Endodermal cell (in vitro differentiated cells): ENCODE data around the gene KRTAP22-2. TPM values are rescaled to one million over a fixed set of nuclear protein-coding genes. Genes with fewer than 3 reads are reported as not detected.

Experiments used
- DNase-seq: peaks from one replicate; pipeline ENCODE4 v3.0.0-alpha.2; 2017
- H3K27ac ChIP-seq: 2 replicates; pipeline ENCODE4 v1.5.1; 2013; ENCODE audit warnings: mild to moderate bottlenecking, low read depth, low read length, moderate library complexity
- H3K27me3 ChIP-seq: 2 replicates; pipeline ENCODE4 v1.6.1; 2013; ENCODE audit warnings: mild to moderate bottlenecking, low read length, moderate library complexity; ENCODE audit not compliant: insufficient read depth, control insufficient read depth, poor library complexity, severe bottlenecking
- H3K36me3 ChIP-seq: 2 replicates; pipeline ENCODE4 v1.7.0; 2013; ENCODE audit warnings: mild to moderate bottlenecking, low read length, moderate library complexity; ENCODE audit not compliant: control insufficient read depth, insufficient read depth
- H3K4me1 ChIP-seq: one replicate; pipeline ENCODE4 v1.7.0; 2013; ENCODE audit warnings: low read length; ENCODE audit not compliant: control insufficient read depth, insufficient read depth
- H3K4me3 ChIP-seq: 2 replicates; pipeline ENCODE4 v1.5.1; 2013; ENCODE audit warnings: mild to moderate bottlenecking, low read length, moderate library complexity
- H3K9ac ChIP-seq: 2 replicates; pipeline ENCODE4 v1.6.1; 2013; ENCODE audit warnings: mild to moderate bottlenecking, low read length, moderate library complexity; ENCODE audit not compliant: poor library complexity, severe bottlenecking; ENCODE audit errors: extremely low read depth
- H3K9me3 ChIP-seq: 2 replicates; pipeline ENCODE4 v1.6.1; 2013; ENCODE audit warnings: mild to moderate bottlenecking, low read length, moderate library complexity; ENCODE audit not compliant: control insufficient read depth
- H3K27ac Mint-ChIP-seq: 2 replicates; pipeline ENCODE4 v1.8.0; 2020; ENCODE audit warnings: mixed read lengths
- H3K27me3 Mint-ChIP-seq: 2 replicates; pipeline ENCODE4 v1.8.0; 2021; ENCODE audit warnings: mild to moderate bottlenecking, mixed read lengths; ENCODE audit not compliant: insufficient read depth
- H3K36me3 Mint-ChIP-seq: 2 replicates; pipeline ENCODE4 v1.8.0; 2020; ENCODE audit warnings: low read depth, mixed read lengths
- H3K4me1 Mint-ChIP-seq: 2 replicates; pipeline ENCODE4 v1.8.0; 2020; ENCODE audit warnings: mixed read lengths
- H3K4me3 Mint-ChIP-seq: 2 replicates; pipeline ENCODE4 v1.8.0; 2020; ENCODE audit warnings: mild to moderate bottlenecking, moderate library complexity, mixed read lengths
- H3K9me3 Mint-ChIP-seq: 2 replicates; pipeline ENCODE4 v1.8.0; 2020; ENCODE audit warnings: mild to moderate bottlenecking, mixed read lengths
- WGBS, 2 experiments: methylation state at CpG; one replicate each; pipeline versions ENCODE4 v1.1.5 to v1.1.7; 2013; ENCODE audit warnings: missing lambda C conversion rate in 2 of 2, mixed read lengths in 1 of 2; ENCODE audit not compliant: insufficient coverage in 1 of 2, insufficient read length in 1 of 2; 5-methylcytosine and 5-hydroxymethylcytosine counted together
- total RNA-seq, 2 donors: library from RNA; stranded (reverse); fragmentation: NEBNext Ultra II Directional in 1 of 2; extraction: Animal tissue kit (Norgen Biotek cat#: 25700) in 1 of 2; gene quantifications; 2 replicates in 1 of 2; 3 replicates in 1 of 2; pipeline ENCODE4 v1.2.1, GENCODE V29; 2021
- TF ChIP-seq, protein P1 (sequence below): fragments of 200-600 bp; sonication (generic); conservative IDR thresholded peaks from 2 replicates; pipeline ENCODE4 v1.5.0; 2021; ENCODE audit warnings: antibody characterized with exemption, mild to moderate bottlenecking

The KRTAP22-2 gene
- total RNA-seq, 2 donors from 2014 or later, result not detected

DNA sequence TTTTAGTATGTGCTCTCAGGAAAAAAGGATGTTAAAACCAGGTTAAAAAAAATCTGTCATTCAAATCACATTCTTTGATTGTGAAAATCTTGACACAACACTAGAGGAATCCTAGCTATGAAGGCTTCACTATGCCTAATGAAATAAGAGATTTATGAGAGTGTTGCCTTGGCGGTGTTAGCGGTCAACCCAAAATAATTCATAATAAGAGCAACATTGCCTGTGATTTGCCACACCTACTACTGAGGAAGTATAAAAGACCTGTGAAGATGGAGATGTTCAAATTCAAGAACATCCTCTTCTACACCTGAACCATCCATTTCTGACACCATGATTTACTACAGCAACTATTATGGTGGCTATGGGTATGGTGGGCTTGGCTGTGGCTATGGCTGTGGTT is 25.9 kb upstream of the KRTAP22-2 start, which contains the start of gene KRTAP20-1:
Gene KRTAP20-1, plus strand, starts transcription at position 301 of the 400 bp plus-strand sequence. Its CDS starts 30 bp downstream, at position 331.
- WGBS, 2 experiments, result 100% methylated on average over 1 of the region's 2 CpGs; no CpG with 5 or more reads in 1 of the 2 experiments

DNA sequence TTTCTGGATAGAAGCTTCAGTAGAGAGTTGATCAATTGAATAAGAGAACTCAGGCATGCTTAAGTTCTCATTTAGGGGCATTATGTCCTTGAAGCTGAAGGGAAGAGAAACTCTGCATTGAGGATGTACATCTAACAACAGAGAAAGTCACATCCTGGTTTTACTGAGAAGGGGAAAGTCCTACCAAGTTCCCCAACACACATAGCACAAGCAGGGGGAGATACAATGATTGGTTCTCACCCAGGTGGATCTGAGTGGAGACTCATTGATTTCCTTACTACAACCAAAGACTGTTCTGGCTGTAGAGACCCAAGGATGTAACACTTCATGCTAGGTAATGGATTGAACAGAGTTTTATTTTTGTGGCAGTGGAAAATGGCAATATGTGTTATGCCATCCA is 25.0 kb upstream of the KRTAP22-2 start:
- H3K4me3 ChIP-seq, result no peak overlapping the region
- no peaks in the 10 kb centered on the region for H3K27me3 ChIP-seq
- Mint-ChIP-seq H3K9me3 (peaks cover 37% of the 10 kb centered on the region), H3K27ac (no peak overlapping the region), H3K36me3 (no peaks in the 10 kb centered on the region), H3K4me1 (no peaks in the 10 kb centered on the region), H3K27me3 (no peaks in the 10 kb centered on the region), H3K4me3 (no peak overlapping the region)
- H3K36me3 ChIP-seq, result no peaks in the 10 kb centered on the region
- H3K4me1 ChIP-seq, result no peaks in the 10 kb centered on the region
- TF ChIP-seq, protein P1, sequence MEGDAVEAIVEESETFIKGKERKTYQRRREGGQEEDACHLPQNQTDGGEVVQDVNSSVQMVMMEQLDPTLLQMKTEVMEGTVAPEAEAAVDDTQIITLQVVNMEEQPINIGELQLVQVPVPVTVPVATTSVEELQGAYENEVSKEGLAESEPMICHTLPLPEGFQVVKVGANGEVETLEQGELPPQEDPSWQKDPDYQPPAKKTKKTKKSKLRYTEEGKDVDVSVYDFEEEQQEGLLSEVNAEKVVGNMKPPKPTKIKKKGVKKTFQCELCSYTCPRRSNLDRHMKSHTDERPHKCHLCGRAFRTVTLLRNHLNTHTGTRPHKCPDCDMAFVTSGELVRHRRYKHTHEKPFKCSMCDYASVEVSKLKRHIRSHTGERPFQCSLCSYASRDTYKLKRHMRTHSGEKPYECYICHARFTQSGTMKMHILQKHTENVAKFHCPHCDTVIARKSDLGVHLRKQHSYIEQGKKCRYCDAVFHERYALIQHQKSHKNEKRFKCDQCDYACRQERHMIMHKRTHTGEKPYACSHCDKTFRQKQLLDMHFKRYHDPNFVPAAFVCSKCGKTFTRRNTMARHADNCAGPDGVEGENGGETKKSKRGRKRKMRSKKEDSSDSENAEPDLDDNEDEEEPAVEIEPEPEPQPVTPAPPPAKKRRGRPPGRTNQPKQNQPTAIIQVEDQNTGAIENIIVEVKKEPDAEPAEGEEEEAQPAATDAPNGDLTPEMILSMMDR, result no peak
- H3K9ac ChIP-seq, result no peak overlapping the region
- H3K27ac ChIP-seq, result no peak overlapping the region
- no peaks in the 10 kb centered on the region for H3K9me3 ChIP-seq
- no peak for DNase-seq

More for the DNA sequence above, 25.9 kb upstream of the KRTAP22-2 start, which contains the start of gene KRTAP20-1:
- no peaks in the 10 kb centered on the region for H3K9me3 ChIP-seq
- no peak within 1 kb of the TSS for H3K4me3 ChIP-seq
- Mint-ChIP-seq H3K27me3 (no peaks in the 10 kb centered on the region), H3K27ac (no peak within 1 kb of the TSS), H3K36me3 (no peaks in the 10 kb centered on the region), H3K4me1 (no peaks in the 10 kb centered on the region), H3K9me3 (peaks cover 32% of the 10 kb centered on the region), H3K4me3 (no peak within 1 kb of the TSS)
- no peak for DNase-seq
- H3K36me3 ChIP-seq, result no peaks in the 10 kb centered on the region
- no peaks in the 10 kb centered on the region for H3K27me3 ChIP-seq
- TF ChIP-seq, protein P1, result no peak
- no peaks in the 10 kb centered on the region for H3K4me1 ChIP-seq
- no peak within 1 kb of the TSS for H3K27ac ChIP-seq
- no peak within 1 kb of the TSS for H3K9ac ChIP-seq

DNA sequence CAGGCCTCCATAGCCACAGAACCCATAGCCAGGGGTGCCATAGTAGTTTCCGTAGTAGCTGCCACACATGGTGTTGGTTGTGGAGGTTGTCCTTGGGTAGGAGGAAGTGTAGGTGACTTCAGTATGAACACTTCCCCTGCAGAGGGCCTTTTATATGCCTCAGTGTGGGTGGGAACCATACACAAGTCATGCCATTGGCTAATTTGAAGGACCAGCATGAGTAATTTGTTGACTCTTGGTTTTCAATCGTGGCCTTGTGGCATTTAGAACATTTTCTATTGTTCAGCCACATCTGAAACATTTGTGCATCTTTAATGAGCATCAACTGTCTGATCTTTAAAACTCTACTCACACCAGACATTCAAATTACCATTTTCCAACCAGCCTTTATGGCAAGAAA is 23.6 kb upstream of the KRTAP22-2 start, which contains the start of gene KRTAP6-1:
Gene KRTAP6-1, minus strand, starts transcription at position 95 of the 400 bp plus-strand sequence. Its CDS starts 26 bp downstream, at position 69.
- H3K27me3 Mint-ChIP-seq, result no peaks in the 10 kb centered on the region
- TF ChIP-seq, protein P1, result no peak
- Histone ChIP-seq H3K9ac (no peak within 1 kb of the TSS), H3K27ac (no peak within 1 kb of the TSS), H3K4me1 (no peaks in the 10 kb centered on the region), H3K9me3 (no peaks in the 10 kb centered on the region), H3K4me3 (no peak within 1 kb of the TSS), H3K27me3 (no peaks in the 10 kb centered on the region), H3K36me3 (no peaks in the 10 kb centered on the region)
- H3K4me1 Mint-ChIP-seq, result no peaks in the 10 kb centered on the region
- H3K9me3 Mint-ChIP-seq, result peaks cover 36% of the 10 kb centered on the region
- WGBS, 2 experiments, result 82 to 87% methylated on average over 1 to 2 of the region's 2 CpGs
- no peak within 1 kb of the TSS for H3K27ac Mint-ChIP-seq
- DNase-seq, result no peak
- H3K36me3 Mint-ChIP-seq, result no peaks in the 10 kb centered on the region
- H3K4me3 Mint-ChIP-seq, result no peak within 1 kb of the TSS
